GM12878 (cell line): ENCODE measurements around the gene NUAK2. TPM values are rescaled to one million over a fixed set of nuclear protein-coding genes. Genes with fewer than 3 reads are reported as not detected.

Experiments
- ATAC-seq: fragments of 200-7000 bp; cut with Tn5 transposase; 3 replicates; pipeline ENCODE4 v1.9.1; 2020; ENCODE audit warnings: mild to moderate bottlenecking, moderate library complexity
- BruUV-seq: library from RNA; stranded (reverse); fragments of 400-500 nt; replicated peaks from 2 replicates; lab custom pipeline; 2021; lab: Mats Ljungman, UMichigan
- CTCF ChIA-PET: fragments of 300-600 bp; sonication (Branson Sonifier 250); formaldehyde crosslinking; extraction: SDS; loops from one replicate; lab custom pipeline; 2021; ENCODE audit warnings: inconsistent platforms; lab: Yijun Ruan, JAX
- POLR2A ChIA-PET: fragments of 350-600 bp; formaldehyde crosslinking; extraction: SDS; loops from one replicate; lab custom pipeline; 2021; ENCODE audit warnings: inconsistent platforms; lab: Charles Lee
- RAD21 ChIA-PET: fragments of 300-600 bp; sonication (Branson Sonifier 250); formaldehyde crosslinking; loops from one replicate; lab custom pipeline; 2023; ENCODE audit warnings: antibody characterized with exemption; ENCODE audit not compliant: unreplicated experiment; lab: Charles Lee
- SMC1A ChIA-PET: fragments of 300-600 bp; sonication (Branson Sonifier 250); formaldehyde crosslinking; loops from one replicate; lab custom pipeline; 2023; ENCODE audit not compliant: unreplicated experiment, uncharacterized antibody; lab: Charles Lee
- DNase-seq: peaks from one replicate; pipeline ENCODE4 v3.0.0-alpha.2; 2011; ENCODE audit warnings: low read depth, low spot score
- FAIRE-seq: peaks from 3 replicates; lab custom pipeline; 2011; peaks lifted over from hg19 to GRCh38; lab: Jason Lieb, UNC
- H2AFZ ChIP-seq: 2 replicates; pipeline ENCODE4 v1.6.0; 2011; ENCODE audit warnings: low read depth, low read length, control low read depth; ENCODE audit not compliant: control insufficient read depth
- H3K27ac ChIP-seq: 2 replicates; pipeline ENCODE4 v1.5.1; 2011; ENCODE audit warnings: control low read depth; ENCODE audit not compliant: control insufficient read depth, insufficient read depth
- H3K27me3 ChIP-seq, 2 experiments: replicated peaks in 1 of 2; 2 replicates each; pipeline versions ENCODE4 v1.6.0 to v1.6.1; 2011; ENCODE audit warnings: low read length in 1 of 2; ENCODE audit not compliant: control insufficient read depth in 2 of 2, insufficient read depth in 2 of 2
- H3K36me3 ChIP-seq, 2 experiments: 2 replicates each; pipeline ENCODE4 v1.5.1; 2011; ENCODE audit warnings: low read length in 1 of 2; ENCODE audit not compliant: control insufficient read depth in 2 of 2, insufficient read depth in 2 of 2
- H3K4me1 ChIP-seq: 2 replicates; pipeline ENCODE4 v1.6.1; 2011; ENCODE audit warnings: mild to moderate bottlenecking, low read length, moderate library complexity, mixed read lengths; ENCODE audit not compliant: control insufficient read depth, insufficient read depth
- H3K4me2 ChIP-seq: 2 replicates; pipeline ENCODE4 v1.6.0; 2011; ENCODE audit warnings: control low read depth; ENCODE audit not compliant: control insufficient read depth, insufficient read depth
- H3K4me3 ChIP-seq: fragments of 200-600 bp; sonication (generic); 2 replicates; pipeline ENCODE4 v1.5.1; 2016
- H3K79me2 ChIP-seq: 2 replicates; pipeline ENCODE4 v1.6.0; 2011; ENCODE audit warnings: low read length; ENCODE audit not compliant: control insufficient read depth, insufficient read depth
- H3K9ac ChIP-seq: 2 replicates; pipeline ENCODE4 v1.8.0; 2011; ENCODE audit warnings: low read length, control low read depth, mixed read lengths; ENCODE audit not compliant: control insufficient read depth, insufficient read depth
- H3K9me3 ChIP-seq: replicated peaks from 3 replicates; pipeline ENCODE4 v1.5.1; 2011; ENCODE audit warnings: mild to moderate bottlenecking, low read length; ENCODE audit not compliant: control insufficient read depth, insufficient read depth
- H4K20me1 ChIP-seq: 2 replicates; pipeline ENCODE4 v1.6.0; 2011; ENCODE audit not compliant: control insufficient read depth, insufficient read depth
- BCLAF1 ChIP-seq: fragments of 450-650 bp; IDR thresholded peaks from 2 replicates; pipeline ENCODE4 v1.6.1; 2017; ENCODE audit warnings: antibody characterized with exemption, mild to moderate bottlenecking, moderate library complexity
- BMI1 ChIP-seq: fragments of 450-650 bp; IDR thresholded peaks from 2 replicates; pipeline ENCODE4 v1.6.1; 2016; ENCODE audit warnings: mild to moderate bottlenecking, moderate library complexity, borderline replicate concordance
- CREM ChIP-seq: IDR thresholded peaks from 2 replicates; pipeline ENCODE4 v1.6.1; 2014; ENCODE audit warnings: antibody characterized with exemption, low read depth
- ELK1 ChIP-seq: IDR thresholded peaks from 2 replicates; pipeline ENCODE4 v1.6.1; 2012; ENCODE audit warnings: low read depth, low read length, improper control_type of control experiment
- EP300 ChIP-seq, 2 experiments: fragments of 150-350 bp in 1 of 2; IDR thresholded peaks; 2 replicates each; pipeline ENCODE4 v1.6.1; 2011 to 2012; ENCODE audit warnings: low read depth in 2 of 2, low read length in 2 of 2, borderline replicate concordance in 1 of 2, improper control_type of control experiment in 1 of 2, inconsistent platforms in 1 of 2; ENCODE audit not compliant: control insufficient read depth in 1 of 2
- HCFC1 ChIP-seq: fragments of 150-350 bp; IDR thresholded peaks from 2 replicates; pipeline ENCODE4 v1.6.1; 2014; ENCODE audit warnings: low read length
- LARP7 ChIP-seq: fragments of 450-650 bp; IDR thresholded peaks from 2 replicates; pipeline ENCODE4 v1.6.1; 2017; ENCODE audit warnings: mild to moderate bottlenecking
- MXI1 ChIP-seq: fragments of 150-350 bp; IDR thresholded peaks from 2 replicates; pipeline ENCODE4 v1.6.1; 2011; ENCODE audit warnings: low read depth, mild to moderate bottlenecking, inconsistent platforms, low read length, improper control_type of control experiment
- NR2C2 ChIP-seq: IDR thresholded peaks from 2 replicates; pipeline ENCODE4 v1.6.1; 2011; ENCODE audit warnings: borderline replicate concordance, low read depth; ENCODE audit not compliant: control insufficient read depth, insufficient read length
- PML ChIP-seq: IDR thresholded peaks from 2 replicates; pipeline ENCODE4 v1.6.1; 2012; ENCODE audit warnings: low read length, inconsistent platforms
- POLR2AphosphoS2 ChIP-seq: IDR thresholded peaks from 2 replicates; pipeline ENCODE4 v1.6.1; 2011; ENCODE audit warnings: low read depth, mild to moderate bottlenecking, low read length, improper control_type of control experiment, moderate library complexity
- TARDBP ChIP-seq: IDR thresholded peaks from 2 replicates; pipeline ENCODE4 v1.6.1; 2016; ENCODE audit warnings: borderline replicate concordance
- ZSCAN29 ChIP-seq: fragments of 450-650 bp; IDR thresholded peaks from 2 replicates; pipeline ENCODE4 v1.6.1; 2017; ENCODE audit warnings: mild to moderate bottlenecking, moderate library complexity
- WGBS: methylation state at CpG from one replicate; pipeline ENCODE4 v1.1.6; 2016; ENCODE audit warnings: low lambda C conversion rate; ENCODE audit not compliant: insufficient replicate concordance, insufficient coverage; ENCODE audit errors: missing lambda C conversion rate; 5-methylcytosine and 5-hydroxymethylcytosine counted together
- in situ Hi-C: fragments of 300-500 bp; cut with MboI; formaldehyde crosslinking; loops from 9 replicates; pipeline ENCODE4 v1.14.3; 2018; ENCODE audit warnings: mixed read lengths
- intact Hi-C: fragments of 100-400 bp; cut with micrococcal nuclease; formaldehyde crosslinking; loops from one replicate; pipeline ENCODE4 v1.14.2; 2022; ENCODE audit not compliant: unreplicated experiment
- polyA plus RNA-seq, 11 experiments: library from polyadenylated mRNA; depleted of rRNA in 4 of 11; unstranded in 6 of 11; stranded (reverse) in 5 of 11; fragments of >200 nt; fragmentation: Nextera tagmentation in 4 of 11; fragmentation: Illumina TruSeq in 1 of 11; extraction: Ambion mirVana in 4 of 11; extraction: Trizol in 1 of 11; gene quantifications; 1 replicate in 1 of 11; 2 replicates in 10 of 11; pipeline versions ENCODE4 v1.2.1 to v1.2.3, GENCODE V29; 2011 to 2016; ENCODE audit warnings: inconsistent platforms in 2 of 11, missing spikeins in 2 of 11, low read depth in 1 of 11
- total RNA-seq, 4 experiments: library from RNA; depleted of rRNA in 3 of 4; stranded (reverse); fragments of >200 nt in 3 of 4; fragmentation: Illumina TruSeq in 1 of 4; extraction: Trizol in 1 of 4; gene quantifications; 2 replicates each; pipeline versions ENCODE4 v1.2.1 to v1.2.3, GENCODE V29; 2013 to 2021
- TF ChIP-seq, protein P1 (sequence below): IDR thresholded peaks from 2 replicates; pipeline ENCODE4 v1.6.1; 2011; ENCODE audit warnings: borderline replicate concordance, low read depth, mild to moderate bottlenecking, moderate library complexity, low read length; ENCODE audit not compliant: insufficient read depth, poor library complexity, severe bottlenecking

The NUAK2 gene
- total and polyA plus RNA-seq, 10 of the 15 experiments (the other 5 are each of a cell fraction or from before 2014, with no cell fraction given): 0.27 to 3.0 (median 1.2) TPM

- SMC1A ChIA-PET: no interaction called here
- TF ChIP-seq POLR2AphosphoS2 (no peak), TARDBP (no peak), MXI1 (no peak), PML (no peak), ELK1 (no peak), BMI1 (no peak), LARP7 (no peak), HCFC1 (no peak), ZSCAN29 (no peak), BCLAF1 (no peak), CREM (no peak), NR2C2 (no peak), EP300 (IDR thresholded peaks at IDR 0.05; ENCODE audit: borderline replicate concordance in 1 of 2, control insufficient read depth in 1 of 2, low read depth in 2 of 2, low read length in 2 of 2) (no peak)
- TF ChIP-seq, protein P1, sequence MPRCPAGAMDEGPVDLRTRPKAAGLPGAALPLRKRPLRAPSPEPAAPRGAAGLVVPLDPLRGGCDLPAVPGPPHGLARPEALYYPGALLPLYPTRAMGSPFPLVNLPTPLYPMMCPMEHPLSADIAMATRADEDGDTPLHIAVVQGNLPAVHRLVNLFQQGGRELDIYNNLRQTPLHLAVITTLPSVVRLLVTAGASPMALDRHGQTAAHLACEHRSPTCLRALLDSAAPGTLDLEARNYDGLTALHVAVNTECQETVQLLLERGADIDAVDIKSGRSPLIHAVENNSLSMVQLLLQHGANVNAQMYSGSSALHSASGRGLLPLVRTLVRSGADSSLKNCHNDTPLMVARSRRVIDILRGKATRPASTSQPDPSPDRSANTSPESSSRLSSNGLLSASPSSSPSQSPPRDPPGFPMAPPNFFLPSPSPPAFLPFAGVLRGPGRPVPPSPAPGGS: no peak
- CTCF ChIA-PET: interaction anchor here (1.2 to 2.9 kb wide), 3 partner anchors 25 to 124 kb away, joined by 3 to 9 read pairs (median 4); no protein-coding TSS in a partner anchor
- ATAC-seq (no peak), FAIRE-seq (no peak), DNase-seq (no peak)
- POLR2A ChIA-PET: no interaction called here
- Histone ChIP-seq H3K27me3 (peaks cover 0 to 1% of the 10 kb centered on the region in 2 experiments; a peak in 1 of 4 replicates), H3K9ac (no peak overlapping the region), H3K4me1 (no peaks in the 10 kb centered on the region), H3K9me3 (no peaks in the 10 kb centered on the region), H3K4me3 (no peak overlapping the region), H3K27ac (no peak overlapping the region), H4K20me1 (no peaks in the 10 kb centered on the region; the same call in 1 of the 2 replicates), H2AFZ (no peak overlapping the region), H3K79me2 (no peaks in the 10 kb centered on the region), H3K36me3 (no peaks in the 10 kb centered on the region), H3K4me2 (no peak overlapping the region)
- BruUV-seq: no TSS peak
- intact Hi-C loops (no loop called here), in situ Hi-C loops (no loop called here)
- RAD21 ChIA-PET: no interaction called here
- WGBS: 34% methylated on average over 4 of the region's 4 CpGs
Measured at GRCh38 chr1:205360891-205361290, 39.3 kb upstream of the NUAK2 start.
